BLaER1 treated with 17β-estradiol and CSF1 and Interleukin-3, amounts not matched to agents 10 nM and 100 nM (cell line): ENCODE measurements around the gene FRMD5.

Experiments used
- H3K27ac ChIP-seq, 11 experiments: shearing (Covaris generic); formaldehyde crosslinking; 2 replicates each; pipeline ENCODE4 v1.8.1; 2022
- H3K27me3 ChIP-seq, 11 experiments: shearing (Covaris generic); formaldehyde crosslinking; 2 replicates each; pipeline ENCODE4 v1.8.1; 2022
- H3K36me3 ChIP-seq, 11 experiments: shearing (Covaris generic); formaldehyde crosslinking; 2 replicates each; pipeline ENCODE4 v1.8.1; 2022
- H3K4me1 ChIP-seq, 10 experiments: shearing (Covaris generic); formaldehyde crosslinking; 2 replicates each; pipeline ENCODE4 v1.8.1; 2022
- H3K4me2 ChIP-seq, 11 experiments: shearing (Covaris generic); formaldehyde crosslinking; 2 replicates each; pipeline ENCODE4 v1.8.1; 2022
- H3K4me3 ChIP-seq, 10 experiments: shearing (Covaris generic); formaldehyde crosslinking; 2 replicates each; pipeline ENCODE4 v1.8.1; 2022
- H3K9ac ChIP-seq, 11 experiments: shearing (Covaris generic); formaldehyde crosslinking; 2 replicates each; pipeline ENCODE4 v1.8.1; 2022
- H3K9me3 ChIP-seq, 11 experiments: shearing (Covaris generic); formaldehyde crosslinking; replicated peaks in 1 of 11; 2 replicates each; pipeline ENCODE4 v1.8.1; 2022
- H4K20me1 ChIP-seq, 11 experiments: shearing (Covaris generic); formaldehyde crosslinking; 2 replicates each; pipeline ENCODE4 v1.8.1; 2022
- Cebpa-rat ChIP-seq, 11 experiments: shearing (Covaris generic); IDR thresholded peaks; 2 replicates each; pipeline ENCODE4 v1.8.1; 2022

FRMD5 gene

GRCh38 chr15:44215594-44215993 lies 20.5 kb upstream of the FRMD5 start:
- H3K36me3 ChIP-seq, result no peaks in the 10 kb centered on the region
- H3K27me3 ChIP-seq, result no peaks in the 10 kb centered on the region
- H3K27ac ChIP-seq, result no peak overlapping the region
- TF ChIP-seq Cebpa-rat (IDR thresholded peaks at IDR 0.05), result no peak
- H3K9ac ChIP-seq, result no peak overlapping the region
- H4K20me1 ChIP-seq, result no peaks in the 10 kb centered on the region
- H3K4me2 ChIP-seq, result peak overlapping the region; percentile 28 to 70 (median 55); a peak in 21 of 22 replicates
- no peaks in the 10 kb centered on the region for H3K9me3 ChIP-seq
- H3K4me3 ChIP-seq, result no peak overlapping the region
- H3K4me1 ChIP-seq, result peaks cover 5 to 18% (median 10%) of the 10 kb centered on the region in 10 experiments

GRCh38 chr15:44208956-44209355 lies 13.9 kb upstream of the FRMD5 start:
- no peaks in the 10 kb centered on the region for H3K4me1 ChIP-seq
- no peak overlapping the region for H3K4me3 ChIP-seq
- TF ChIP-seq Cebpa-rat (IDR thresholded peaks at IDR 0.05), result no peak
- H3K9me3 ChIP-seq, result no peaks in the 10 kb centered on the region
- no peaks in the 10 kb centered on the region for H4K20me1 ChIP-seq
- H3K36me3 ChIP-seq, result no peaks in the 10 kb centered on the region
- no peak overlapping the region for H3K27ac ChIP-seq
- H3K9ac ChIP-seq, result no peak overlapping the region
- no peaks in the 10 kb centered on the region for H3K27me3 ChIP-seq
- no peak overlapping the region for H3K4me2 ChIP-seq

- H3K9me3 ChIP-seq, result no peaks in the 10 kb centered on the region
- H3K4me3 ChIP-seq, result no peak overlapping the region
- no peak overlapping the region for H3K9ac ChIP-seq
- H3K4me2 ChIP-seq, result no peak overlapping the region
- H3K4me1 ChIP-seq, result no peaks in the 10 kb centered on the region
- no peaks in the 10 kb centered on the region for H3K36me3 ChIP-seq
- no peak for TF ChIP-seq Cebpa-rat (IDR thresholded peaks at IDR 0.05)
- H4K20me1 ChIP-seq, result no peaks in the 10 kb centered on the region
- no peak overlapping the region for H3K27ac ChIP-seq
- no peaks in the 10 kb centered on the region for H3K27me3 ChIP-seq
Measured at GRCh38 chr15:44207643-44208042, 12.6 kb upstream of the FRMD5 start.

GRCh38 chr15:44199393-44199792 lies 4.3 kb upstream of the FRMD5 start:
- H3K9me3 ChIP-seq, result peaks cover 0 to 3% (median 0%) of the 10 kb centered on the region in 11 experiments; a peak in 2 of 22 replicates
- H3K4me2 ChIP-seq, result no peak overlapping the region
- no peak for TF ChIP-seq Cebpa-rat (IDR thresholded peaks at IDR 0.05)
- no peak overlapping the region for H3K27ac ChIP-seq
- H3K4me3 ChIP-seq, result no peak overlapping the region
- H3K27me3 ChIP-seq, result peaks cover 4 to 19% (median 14%) of the 10 kb centered on the region in 11 experiments
- H4K20me1 ChIP-seq, result no peaks in the 10 kb centered on the region
- peaks cover 0 to 8% (median 5%) of the 10 kb centered on the region in 10 experiments; a peak in 6 of 20 replicates for H3K4me1 ChIP-seq
- H3K9ac ChIP-seq, result no peak overlapping the region
- no peaks in the 10 kb centered on the region for H3K36me3 ChIP-seq

- Histone ChIP-seq H3K9me3 (peaks cover 0 to 7% (median 0%) of the 10 kb centered on the region in 11 experiments; a peak in 2 of 22 replicates), H3K9ac (peak overlapping the region in 7 of 11 experiments; percentile 2 to 54 (median 33); a peak in 10 of 22 replicates), H3K4me2 (peak overlapping the region; percentile 72 to 98 (median 90)), H3K27ac (no peak overlapping the region), H3K4me1 (peaks cover 0 to 9% (median 5%) of the 10 kb centered on the region in 10 experiments; a peak in 6 of 20 replicates), H4K20me1 (no peaks in the 10 kb centered on the region; a peak in 1 of 22 replicates), H3K36me3 (no peaks in the 10 kb centered on the region), H3K27me3 (peaks cover 17 to 38% (median 28%) of the 10 kb centered on the region in 11 experiments), H3K4me3 (peak overlapping the region; percentile 53 to 73 (median 60))
- TF ChIP-seq Cebpa-rat (IDR thresholded peaks at IDR 0.05), result no peak
Measured at GRCh38 chr15:44194323-44195150, 534 bp downstream of the FRMD5 start.

GRCh38 chr15:44193651-44194322 lies 1.3 kb downstream of the FRMD5 start:
- H3K27me3 ChIP-seq, result peaks cover 17 to 38% (median 28%) of the 10 kb centered on the region in 11 experiments
- no peak overlapping the region for H3K4me2 ChIP-seq
- no peak overlapping the region for H3K4me3 ChIP-seq
- H4K20me1 ChIP-seq, result no peaks in the 10 kb centered on the region; a peak in 1 of 22 replicates
- H3K27ac ChIP-seq, result no peak overlapping the region
- no peaks in the 10 kb centered on the region for H3K36me3 ChIP-seq
- H3K9me3 ChIP-seq, result peaks cover 0 to 7% (median 0%) of the 10 kb centered on the region in 11 experiments; a peak in 2 of 22 replicates
- H3K4me1 ChIP-seq, result peaks cover 0 to 9% (median 5%) of the 10 kb centered on the region in 10 experiments; a peak in 6 of 20 replicates
- TF ChIP-seq Cebpa-rat (IDR thresholded peaks at IDR 0.05), result no peak
- H3K9ac ChIP-seq, result no peak overlapping the region

- H3K9me3 ChIP-seq, result no peaks in the 10 kb centered on the region
- no peaks in the 10 kb centered on the region; a peak in 1 of 22 replicates for H4K20me1 ChIP-seq
- H3K4me2 ChIP-seq, result no peak overlapping the region
- H3K27ac ChIP-seq, result no peak overlapping the region
- H3K4me3 ChIP-seq, result no peak overlapping the region
- H3K4me1 ChIP-seq, result no peaks in the 10 kb centered on the region
- TF ChIP-seq Cebpa-rat (IDR thresholded peaks at IDR 0.05), result no peak
- peaks cover 6 to 15% (median 9%) of the 10 kb centered on the region in 11 experiments for H3K27me3 ChIP-seq
- H3K36me3 ChIP-seq, result no peaks in the 10 kb centered on the region
- no peak overlapping the region for H3K9ac ChIP-seq
Measured at GRCh38 chr15:44188795-44189194, 6.3 kb downstream of the FRMD5 start.

GRCh38 chr15:44186705-44187104 lies 8.4 kb downstream of the FRMD5 start:
- Histone ChIP-seq H3K4me3 (no peak overlapping the region), H3K4me2 (no peak overlapping the region), H3K4me1 (no peaks in the 10 kb centered on the region), H4K20me1 (no peaks in the 10 kb centered on the region), H3K27ac (no peak overlapping the region), H3K9me3 (no peaks in the 10 kb centered on the region), H3K36me3 (no peaks in the 10 kb centered on the region), H3K27me3 (no peaks in the 10 kb centered on the region), H3K9ac (no peak overlapping the region)
- TF ChIP-seq Cebpa-rat (IDR thresholded peaks at IDR 0.05), result no peak

GRCh38 chr15:44183363-44183762 lies 11.7 kb downstream of the FRMD5 start:
- Histone ChIP-seq H3K9ac (no peak overlapping the region), H3K9me3 (no peaks in the 10 kb centered on the region), H3K27ac (no peak overlapping the region), H3K4me2 (no peak overlapping the region), H3K27me3 (no peaks in the 10 kb centered on the region), H3K36me3 (no peaks in the 10 kb centered on the region), H4K20me1 (no peaks in the 10 kb centered on the region), H3K4me3 (no peak overlapping the region), H3K4me1 (no peaks in the 10 kb centered on the region)
- no peak for TF ChIP-seq Cebpa-rat (IDR thresholded peaks at IDR 0.05)
